ENCODE results near the gene TET3. TPM values are rescaled to one million over a fixed set of nuclear protein-coding genes. Genes with fewer than 3 reads are reported as not detected.
"Not testable (repeated sequence)": the region's sequence is repeated elsewhere in the genome, so short reads cannot be mapped to it uniquely, and the experiment has no call there.

Gene TET3
- total RNA-seq, 1 donor from 2014 or later = 21.5 TPM

GRCh38 chr2:73939419-73939818, 45.3 kb upstream of the TET3 start:
- DNase-seq (peak; percentile 53), ATAC-seq (peak; percentile 90 to 94)
- Histone ChIP-seq H3K27me3 (ENCODE audit: low read depth) (no peaks in the 10 kb centered on the region), H3K36me3 (peaks cover 53% of the 10 kb centered on the region), H3K4me1 (peaks cover 9% of the 10 kb centered on the region), H3K9me3 (no peaks in the 10 kb centered on the region), H3K27ac (no peak overlapping the region), H3K4me3 (no peak overlapping the region)
- intact Hi-C loops (cut with DNase I) = no loop called here
- TF ChIP-seq, protein P1, sequence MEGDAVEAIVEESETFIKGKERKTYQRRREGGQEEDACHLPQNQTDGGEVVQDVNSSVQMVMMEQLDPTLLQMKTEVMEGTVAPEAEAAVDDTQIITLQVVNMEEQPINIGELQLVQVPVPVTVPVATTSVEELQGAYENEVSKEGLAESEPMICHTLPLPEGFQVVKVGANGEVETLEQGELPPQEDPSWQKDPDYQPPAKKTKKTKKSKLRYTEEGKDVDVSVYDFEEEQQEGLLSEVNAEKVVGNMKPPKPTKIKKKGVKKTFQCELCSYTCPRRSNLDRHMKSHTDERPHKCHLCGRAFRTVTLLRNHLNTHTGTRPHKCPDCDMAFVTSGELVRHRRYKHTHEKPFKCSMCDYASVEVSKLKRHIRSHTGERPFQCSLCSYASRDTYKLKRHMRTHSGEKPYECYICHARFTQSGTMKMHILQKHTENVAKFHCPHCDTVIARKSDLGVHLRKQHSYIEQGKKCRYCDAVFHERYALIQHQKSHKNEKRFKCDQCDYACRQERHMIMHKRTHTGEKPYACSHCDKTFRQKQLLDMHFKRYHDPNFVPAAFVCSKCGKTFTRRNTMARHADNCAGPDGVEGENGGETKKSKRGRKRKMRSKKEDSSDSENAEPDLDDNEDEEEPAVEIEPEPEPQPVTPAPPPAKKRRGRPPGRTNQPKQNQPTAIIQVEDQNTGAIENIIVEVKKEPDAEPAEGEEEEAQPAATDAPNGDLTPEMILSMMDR (IDR thresholded peaks at IDR 0.05) = peak; percentile 24

DNA sequence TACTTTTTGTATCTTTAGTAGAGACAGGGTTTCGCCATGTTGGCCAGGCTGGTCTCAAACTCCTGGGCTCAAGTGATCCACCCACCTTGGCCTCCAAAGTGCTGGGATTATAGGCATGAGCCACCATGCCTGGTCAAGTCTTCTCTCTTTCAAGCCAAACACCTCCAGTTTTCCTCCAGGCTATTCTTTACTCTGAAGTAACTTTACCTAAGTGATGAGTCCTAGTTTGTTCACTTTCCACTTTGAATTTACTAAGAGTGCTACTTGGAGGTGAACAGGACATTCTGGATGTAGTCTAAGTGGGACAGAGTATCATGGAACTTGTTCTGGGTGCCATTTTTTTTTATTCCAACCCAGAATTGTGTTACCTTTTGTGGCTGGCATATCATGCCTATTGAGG, 44.6 kb upstream of the TET3 start:
- H3K27me3 ChIP-seq (ENCODE audit: low read depth); intact Hi-C loops (cut with DNase I); H3K4me3 ChIP-seq; H3K9me3 ChIP-seq; DNase-seq; H3K27ac ChIP-seq; H3K4me1 ChIP-seq; ATAC-seq: not testable (repeated sequence)
- H3K36me3 ChIP-seq = peaks cover 54% of the 10 kb centered on the region

DNA sequence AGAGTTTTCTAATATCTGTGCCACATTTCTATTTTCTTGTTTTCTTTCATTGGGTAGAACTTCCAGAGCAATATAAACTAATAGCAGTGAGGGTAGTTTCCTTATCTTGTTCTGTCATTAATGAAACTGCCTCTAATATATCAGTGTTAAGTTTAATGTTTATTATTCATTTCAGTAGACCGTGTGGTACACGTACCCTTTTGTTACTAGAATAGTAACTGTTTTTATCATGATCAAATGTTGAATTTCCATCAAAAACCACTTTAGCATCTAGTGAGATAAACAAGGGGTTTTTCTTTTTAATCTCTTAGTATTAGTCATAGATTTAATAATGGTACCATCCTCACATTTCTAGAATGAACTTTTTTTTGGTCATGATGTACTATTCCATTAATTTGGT, 42.0 kb upstream of the TET3 start:
- Histone ChIP-seq H3K36me3 (peaks cover 54% of the 10 kb centered on the region), H3K4me1 (peaks cover 9% of the 10 kb centered on the region), H3K27ac (no peak overlapping the region), H3K4me3 (no peak overlapping the region), H3K9me3 (no peaks in the 10 kb centered on the region), H3K27me3 (ENCODE audit: low read depth) (no peaks in the 10 kb centered on the region)
- no peak for DNase-seq
- TF ChIP-seq, protein P1 (IDR thresholded peaks at IDR 0.05) = no peak
- ATAC-seq = no peak
- intact Hi-C loops (cut with DNase I) = no loop called here

DNA sequence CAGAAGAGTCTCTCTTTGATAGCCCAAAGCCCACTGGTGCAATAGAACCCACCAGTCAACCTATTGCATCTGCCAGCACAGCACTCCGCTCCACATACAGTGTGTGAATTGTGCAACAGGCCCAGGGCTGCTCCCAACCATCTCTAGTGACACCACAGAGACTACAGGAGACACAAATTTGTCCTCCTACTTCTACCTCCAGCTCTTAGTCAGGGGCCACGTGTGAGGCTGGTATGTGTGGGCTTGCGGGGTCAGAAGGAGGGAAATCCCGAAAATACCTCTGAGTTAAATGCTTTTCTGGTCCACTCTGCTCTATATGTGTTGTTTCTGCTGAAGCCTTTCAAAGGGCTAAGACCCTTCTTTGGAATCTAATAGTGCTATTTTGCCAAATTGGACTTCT, 40.0 kb upstream of the TET3 start:
- intact Hi-C loops (cut with DNase I) = no loop called here
- H3K27ac ChIP-seq = no peak overlapping the region
- DNase-seq (no peak), ATAC-seq (no peak)
- H3K27me3 ChIP-seq (ENCODE audit: low read depth) = no peaks in the 10 kb centered on the region
- no peak overlapping the region for H3K4me3 ChIP-seq
- TF ChIP-seq, protein P1 (IDR thresholded peaks at IDR 0.05) = no peak
- H3K36me3 ChIP-seq = peaks cover 68% of the 10 kb centered on the region
- H3K9me3 ChIP-seq = no peaks in the 10 kb centered on the region
- H3K4me1 ChIP-seq = peaks cover 20% of the 10 kb centered on the region

- TF ChIP-seq, protein P1 (IDR thresholded peaks at IDR 0.05) = no peak
- H3K9me3 ChIP-seq = no peaks in the 10 kb centered on the region
- DNase-seq (no peak), ATAC-seq (no peak)
- H3K4me3 ChIP-seq = no peak overlapping the region
- H3K36me3 ChIP-seq = peaks cover 80% of the 10 kb centered on the region
- no peaks in the 10 kb centered on the region for H3K27me3 ChIP-seq (ENCODE audit: low read depth)
- intact Hi-C loops (cut with DNase I) = no loop called here
- H3K4me1 ChIP-seq = peaks cover 20% of the 10 kb centered on the region
- no peak overlapping the region for H3K27ac ChIP-seq
These were observed 38.5 kb upstream of the TET3 start for GRCh38 chr2:73946215-73946614.

DNA sequence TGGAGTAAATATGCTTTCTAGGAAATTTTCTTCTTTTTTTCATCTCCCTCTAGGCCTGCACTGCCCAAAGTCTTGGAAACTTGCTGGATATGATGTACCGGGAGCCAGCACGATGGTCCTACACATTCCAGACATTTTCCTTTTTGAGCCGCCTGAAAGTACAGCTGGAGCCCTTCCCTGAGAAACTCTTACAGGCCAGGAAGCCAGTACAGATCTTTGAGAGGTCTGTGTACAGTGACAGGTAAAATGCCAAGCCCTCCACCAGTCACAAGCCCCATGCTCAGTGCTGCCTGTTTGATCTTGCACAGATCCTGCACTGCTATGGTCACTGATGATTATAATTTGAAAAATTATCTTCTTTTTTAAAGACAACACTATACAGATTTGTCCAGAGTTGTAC, 38.0 kb upstream of the TET3 start:
- Histone ChIP-seq H3K27me3 (ENCODE audit: low read depth) (no peaks in the 10 kb centered on the region), H3K27ac (no peak overlapping the region), H3K36me3 (peaks cover 82% of the 10 kb centered on the region), H3K4me3 (no peak overlapping the region), H3K9me3 (no peaks in the 10 kb centered on the region), H3K4me1 (peaks cover 22% of the 10 kb centered on the region)
- ATAC-seq = peak; percentile 43 to 48
- TF ChIP-seq, protein P1 (IDR thresholded peaks at IDR 0.05) = no peak
- DNase-seq = no peak
- intact Hi-C loops (cut with DNase I) = no loop called here
